T47D (cell line): Measurements from ENCODE around the gene FHDC1.
A peak's percentile ranks its signal among the peaks of the same experiment; 100 is the strongest.

Experiments
- DNase-seq, 2 experiments: peaks; one replicate each; pipeline versions ENCODE4 v3.0.0 to v3.0.0-alpha.2; 2011 to 2012; ENCODE audit warnings: low read depth in 1 of 2, low spot score in 1 of 2
- JUND ChIP-seq: IDR thresholded peaks from 2 replicates; pipeline ENCODE4 v1.6.1; 2012; ENCODE audit warnings: low read depth
- in situ Hi-C: cut with HindIII; loops from 2 replicates; pipeline ENCODE4 v1.10.0; 2016; ENCODE audit warnings: low sequenced_read_pairs, low pct_unique_long_range_greater_than_20kb

The FHDC1 gene

DNA sequence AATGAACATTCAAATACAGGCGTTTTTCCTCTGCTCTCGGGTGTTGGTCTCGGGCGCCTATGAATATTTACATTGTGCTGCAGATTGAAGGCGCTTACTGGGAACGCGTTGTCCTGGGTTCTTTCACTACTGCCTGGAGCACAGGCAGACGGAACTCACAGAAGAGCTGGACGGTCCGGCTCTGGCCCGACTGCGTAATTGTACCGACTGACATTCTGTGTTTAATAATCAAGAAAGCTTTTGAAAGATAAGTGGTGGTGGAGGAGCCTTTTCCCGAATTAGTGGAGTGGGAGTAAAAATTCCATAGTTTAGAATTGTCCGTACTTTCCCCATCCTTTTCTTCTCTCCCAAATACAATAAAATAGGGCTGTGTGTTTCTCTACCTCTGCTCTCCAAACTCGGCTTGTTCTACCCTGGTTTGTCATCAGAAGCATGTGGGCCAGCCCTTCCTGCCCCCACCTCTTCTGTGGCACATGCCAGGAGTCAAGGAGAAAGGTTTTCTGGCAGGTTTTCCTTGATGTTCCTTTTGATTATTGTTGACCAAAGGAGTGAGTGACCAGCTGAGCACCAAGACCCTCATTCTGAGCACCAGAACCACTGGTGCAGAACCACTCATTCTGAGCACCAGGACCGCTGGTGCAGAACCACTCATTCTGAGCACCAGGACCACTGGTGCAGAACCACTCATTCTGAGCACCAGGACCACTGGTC is 2.3 kb downstream of the FHDC1 start:
- DNase-seq = peak in 1 of 2 experiments; percentile 21
- in situ Hi-C loops = no loop called here
- TF ChIP-seq JUND = no peak

DNA sequence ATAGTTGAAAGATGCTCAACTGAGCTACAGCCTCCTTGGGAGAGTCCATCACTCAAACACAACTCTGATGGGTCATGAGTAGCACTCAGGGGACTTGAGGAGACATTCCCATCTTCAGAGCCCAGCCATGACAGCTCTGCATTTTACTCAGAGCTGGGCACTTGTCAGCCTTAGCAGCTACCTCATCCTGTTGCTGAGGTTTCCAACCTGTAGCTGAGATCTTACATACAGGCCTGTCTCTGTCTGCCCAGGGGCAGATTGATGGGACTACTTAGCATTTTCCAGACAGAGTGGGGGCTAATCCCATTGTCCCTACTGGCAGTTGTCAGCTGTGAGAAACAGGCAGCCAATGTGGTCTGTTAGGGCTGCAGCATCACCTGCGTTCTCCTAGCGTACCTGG is 3.5 kb downstream of the FHDC1 start:
- DNase-seq = no peak
- in situ Hi-C loops = no loop called here
- TF ChIP-seq JUND = no peak

DNA sequence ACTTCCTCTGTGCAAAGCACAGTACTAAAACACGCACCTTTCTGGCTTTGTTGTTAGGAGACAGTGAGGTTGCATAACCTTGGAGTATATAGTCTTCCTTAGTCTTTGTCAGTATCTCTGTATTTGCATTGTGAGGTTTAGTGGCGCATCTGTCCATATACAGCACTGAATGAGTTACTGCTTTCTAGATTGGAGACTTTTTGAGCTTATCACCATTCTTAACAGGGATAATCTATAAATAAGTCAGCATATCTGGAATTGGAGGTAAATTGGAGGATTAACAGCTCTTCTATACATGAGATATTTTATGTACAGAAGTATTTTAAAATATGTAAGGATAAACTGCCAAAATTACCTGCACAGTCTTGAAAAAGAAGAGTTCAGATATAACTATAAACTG is 4.3 kb downstream of the FHDC1 start:
- no peak for TF ChIP-seq JUND
- in situ Hi-C loops = no loop called here
- no peak for DNase-seq

DNA sequence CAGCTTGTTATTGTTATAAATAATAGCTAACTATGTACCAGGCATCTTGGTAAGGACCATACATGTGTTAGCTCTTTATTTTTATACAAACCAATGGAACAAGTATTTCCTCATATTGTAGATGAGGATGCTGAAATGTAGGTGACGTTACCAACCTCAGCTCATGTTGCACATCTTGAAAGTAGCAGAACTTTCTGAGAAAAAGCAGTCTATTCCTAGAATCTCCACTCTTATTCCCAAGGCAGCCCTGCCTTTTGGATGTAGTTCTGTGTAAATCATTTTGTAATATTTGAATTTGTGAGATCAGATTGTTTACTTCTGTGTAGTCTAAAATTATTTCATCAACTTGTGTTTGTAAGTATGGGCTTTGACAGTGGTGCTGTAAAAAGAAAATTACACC is 5.3 kb downstream of the FHDC1 start:
- in situ Hi-C loops = no loop called here
- no peak for TF ChIP-seq JUND

DNA sequence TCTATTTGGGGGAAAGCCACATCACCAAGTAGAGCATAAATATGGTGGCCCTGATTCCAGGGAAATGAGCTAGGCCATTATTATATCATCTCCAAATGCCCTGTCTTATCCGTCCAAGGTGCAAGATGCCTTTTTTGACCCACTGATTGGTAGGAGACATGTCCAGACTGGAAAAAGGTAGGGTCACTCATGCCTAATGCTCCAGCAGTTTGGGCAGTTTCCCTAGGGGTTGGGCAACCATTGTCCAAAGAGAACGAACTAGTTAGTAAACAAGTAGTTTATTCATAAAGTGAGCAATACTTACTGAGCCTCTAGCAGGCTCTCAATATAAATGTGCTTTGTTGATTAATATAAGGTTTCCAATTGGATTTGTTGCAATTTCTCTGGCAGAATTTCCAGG is 6.2 kb downstream of the FHDC1 start:
- DNase-seq = no peak
- TF ChIP-seq JUND = no peak
- in situ Hi-C loops = no loop called here

More for the DNA sequence above, 5.3 kb downstream of the FHDC1 start:
- DNase-seq = no peak

DNA sequence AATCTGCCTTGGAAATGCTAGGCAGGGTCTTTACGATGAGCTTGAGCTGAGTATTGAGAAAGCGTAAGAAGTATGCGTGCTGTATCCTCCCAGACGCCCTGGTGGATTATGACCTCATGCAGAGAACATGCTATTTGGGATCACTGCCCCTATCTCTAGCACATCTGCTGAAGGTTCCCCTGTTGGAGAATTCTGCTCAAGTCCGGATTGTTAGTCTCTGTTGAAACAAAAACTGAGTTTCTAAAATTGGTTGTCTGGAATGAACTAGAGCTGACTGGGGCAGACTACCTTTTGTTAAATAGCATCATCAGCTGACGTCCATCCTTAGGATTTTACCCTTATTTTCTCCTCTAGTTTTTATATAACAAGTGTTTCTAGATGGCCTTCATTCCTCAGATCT is 7.5 kb downstream of the FHDC1 start:
- DNase-seq = no peak
- TF ChIP-seq JUND = no peak
- in situ Hi-C loops = no loop called here

DNA sequence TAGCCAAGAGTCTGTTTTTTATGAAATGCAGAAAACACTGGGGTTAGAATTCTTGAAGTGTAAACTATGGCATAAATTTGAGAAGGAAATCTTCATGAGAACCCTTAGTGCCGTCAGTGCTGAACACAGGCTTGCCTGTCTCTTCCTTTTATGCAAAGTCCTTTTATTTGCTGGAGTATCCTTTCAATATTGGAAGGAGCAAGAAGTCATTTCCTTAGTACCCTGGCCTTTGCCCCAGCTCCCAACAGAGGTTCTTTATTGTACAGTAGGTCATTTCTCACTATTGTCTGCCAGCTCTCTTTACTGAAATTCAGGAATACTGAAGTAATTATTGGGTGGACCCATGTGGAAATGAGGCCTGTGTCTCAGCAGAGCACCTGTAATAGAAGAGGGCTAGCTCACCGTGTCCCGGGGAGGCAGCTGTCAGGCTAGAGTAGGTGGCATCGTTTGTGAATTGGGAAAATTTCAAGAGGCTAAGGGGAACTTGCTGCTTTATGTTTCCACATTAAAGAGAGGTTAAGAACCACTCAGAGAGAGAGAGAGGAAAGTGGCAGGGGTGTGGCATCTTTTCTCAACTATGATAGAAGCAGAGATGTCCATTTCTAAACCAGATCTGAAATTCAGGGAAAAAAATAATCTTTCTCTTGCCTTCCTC is 8.7 kb downstream of the FHDC1 start:
- in situ Hi-C loops = no loop called here
- no peak for DNase-seq
- no peak for TF ChIP-seq JUND

DNA sequence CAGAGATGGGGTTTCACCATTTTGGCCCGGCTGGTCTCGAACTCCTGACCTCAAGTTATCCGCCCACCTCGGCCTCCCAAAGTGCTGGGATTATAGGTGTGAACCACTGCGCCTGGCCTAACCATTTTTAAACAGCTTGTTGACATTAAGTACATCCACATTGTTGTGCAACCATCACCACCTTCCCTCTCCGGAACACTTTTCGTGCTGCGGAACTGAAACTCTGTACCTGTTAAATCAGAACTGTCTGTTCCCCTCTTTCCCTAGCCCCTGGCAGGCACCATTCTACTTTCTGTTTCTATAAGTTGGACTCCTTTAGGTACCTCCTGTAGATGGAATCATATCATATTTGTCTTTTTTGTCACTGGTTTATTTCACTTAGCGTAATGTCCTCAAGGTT is 9.5 kb downstream of the FHDC1 start:
- DNase-seq = no peak
- TF ChIP-seq JUND = no peak
- in situ Hi-C loops = no loop called here

DNA sequence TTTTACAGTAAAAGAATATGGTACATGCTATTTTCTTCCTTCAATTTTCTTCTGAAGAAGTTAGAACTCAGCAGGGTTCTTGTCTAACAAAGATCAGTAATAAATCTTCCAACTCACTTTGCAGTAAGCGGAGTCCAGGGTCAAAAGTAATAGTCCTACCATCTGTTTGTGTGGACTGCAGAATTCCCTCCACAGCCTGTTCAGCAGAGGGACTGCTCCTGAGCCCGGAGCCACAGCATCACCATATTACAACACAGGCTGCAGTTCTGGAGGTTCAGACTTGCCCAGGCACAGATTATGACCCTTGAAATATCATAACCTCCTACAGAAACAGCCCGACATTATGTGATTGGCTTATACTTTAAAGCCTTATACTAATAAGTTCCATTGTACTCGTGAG is 10.3 kb downstream of the FHDC1 start:
- no peak for TF ChIP-seq JUND
- in situ Hi-C loops = no loop called here
- DNase-seq = no peak

DNA sequence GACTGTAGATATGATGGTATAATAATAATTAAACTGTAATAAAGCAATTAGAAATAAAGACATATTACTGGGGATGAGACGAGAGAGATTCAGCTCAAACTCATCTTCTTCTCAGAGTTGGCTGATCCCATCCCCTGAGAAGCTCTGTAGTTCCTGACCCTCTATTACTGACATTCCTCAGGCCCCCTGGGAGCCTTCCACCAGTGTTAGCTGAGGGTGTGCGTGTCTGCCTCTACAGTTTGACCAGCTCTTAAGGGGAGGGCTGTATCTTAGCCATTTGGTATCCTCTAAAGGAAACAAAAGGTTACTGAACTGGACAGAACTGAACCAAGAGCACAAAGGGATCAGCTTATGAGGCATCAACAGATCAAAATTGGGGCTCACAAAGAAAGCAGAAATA is 11.2 kb downstream of the FHDC1 start:
- DNase-seq = no peak
- in situ Hi-C loops = no loop called here
- no peak for TF ChIP-seq JUND

DNA sequence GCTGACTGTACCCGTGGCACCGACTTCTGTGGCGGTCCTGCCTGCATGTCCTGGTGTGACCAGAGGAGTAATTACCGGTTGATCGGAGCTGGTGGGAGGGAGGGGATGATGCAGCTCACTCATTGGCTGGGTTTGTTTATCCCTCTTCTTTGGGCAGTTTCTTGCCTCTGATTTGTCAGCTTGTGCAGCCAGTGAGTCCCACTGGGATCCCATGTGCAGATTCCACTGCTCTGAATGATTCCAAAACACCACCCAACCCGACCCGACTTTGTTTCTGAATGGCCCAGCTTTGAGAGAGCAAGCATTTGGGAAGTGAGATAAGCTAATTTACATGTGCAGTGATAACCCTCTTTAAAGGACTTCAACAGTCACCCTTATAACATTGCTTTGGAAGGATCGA is 13.8 kb downstream of the FHDC1 start:
- in situ Hi-C loops = no loop called here

DNA sequence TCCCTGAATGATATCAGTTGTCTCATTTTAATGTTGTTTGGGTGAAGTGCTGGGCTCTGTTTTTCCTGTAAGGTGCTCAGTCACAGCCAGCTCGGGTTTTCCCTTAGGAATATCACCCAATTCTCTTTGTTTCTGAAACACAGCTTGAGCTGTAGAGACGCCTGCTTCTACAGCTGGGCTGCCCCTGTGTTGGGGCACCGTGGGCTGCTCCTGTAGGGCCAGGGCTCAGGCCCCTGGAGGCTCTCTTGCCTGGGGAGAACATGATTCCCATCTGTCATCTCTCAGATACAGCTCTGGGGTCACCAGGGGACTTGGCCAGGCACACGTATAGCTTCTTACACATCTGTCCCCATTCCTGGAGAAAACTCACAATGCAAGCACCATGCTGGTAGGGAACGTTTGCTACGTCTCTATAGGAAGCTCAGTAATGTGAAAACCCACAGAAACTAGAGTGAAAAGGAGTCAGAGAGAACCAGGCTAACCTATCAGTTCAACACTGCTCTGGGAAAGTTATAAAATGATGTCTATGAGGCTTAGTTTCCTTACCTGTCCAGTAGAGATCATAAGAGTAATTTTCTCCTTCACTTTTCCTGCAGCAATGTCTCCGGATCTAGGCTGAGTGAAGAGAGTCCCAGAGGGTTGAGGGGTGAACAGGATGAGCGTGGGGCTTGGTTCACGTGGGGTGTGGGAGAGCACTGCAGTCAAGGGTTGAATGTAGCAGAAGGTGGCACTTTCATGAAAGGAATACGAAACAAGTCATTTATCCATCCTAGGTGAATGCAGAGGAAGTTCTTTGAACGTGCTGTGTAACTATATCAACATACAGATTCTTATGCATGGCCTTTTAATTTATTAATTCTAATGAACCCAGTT is 14.5 kb downstream of the FHDC1 start:
- in situ Hi-C loops = no loop called here
- DNase-seq = no peak
- no peak for TF ChIP-seq JUND

More for the DNA sequence above, 13.8 kb downstream of the FHDC1 start:
- TF ChIP-seq JUND = no peak
- DNase-seq = no peak

DNA sequence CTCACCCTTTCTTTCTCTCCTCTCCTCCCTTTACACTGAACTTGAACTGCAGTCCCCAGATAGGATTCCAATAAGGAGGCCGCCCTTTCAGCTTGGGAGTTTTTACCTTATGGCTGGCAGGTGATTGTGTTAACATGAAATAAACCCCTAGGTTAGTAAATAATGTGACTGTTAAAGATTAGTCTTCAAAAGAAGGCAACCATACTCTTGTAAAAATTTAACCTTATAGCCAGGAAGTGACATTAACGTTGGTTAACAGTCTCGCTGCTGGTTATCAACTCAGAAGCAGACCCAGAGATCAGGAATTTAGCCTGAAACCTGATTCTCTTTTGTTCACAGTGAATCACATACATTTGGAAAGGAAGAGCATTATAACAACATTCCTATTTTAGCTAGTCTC is 15.2 kb downstream of the FHDC1 start:
- no peak for TF ChIP-seq JUND
- in situ Hi-C loops = no loop called here
- DNase-seq = no peak

DNA sequence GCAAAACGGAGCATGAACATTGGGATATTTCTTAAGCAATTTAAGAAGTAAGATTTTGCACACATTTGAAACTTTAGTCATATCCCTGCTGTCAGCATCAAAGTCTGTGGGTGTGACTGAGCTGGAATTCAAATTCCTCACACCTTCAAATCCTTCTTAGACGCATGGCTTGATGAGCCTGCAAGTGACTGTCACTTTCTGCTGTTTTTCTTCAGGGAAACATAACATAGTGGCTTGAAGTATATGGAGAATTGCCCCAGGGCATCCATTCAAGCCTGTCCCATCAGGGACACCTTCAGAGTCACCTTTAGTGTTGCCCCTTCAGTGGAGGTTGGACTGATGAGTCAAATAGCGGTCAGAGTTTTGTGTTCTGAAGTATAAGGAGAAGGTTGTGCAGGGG is 17.4 kb downstream of the FHDC1 start:
- in situ Hi-C loops = no loop called here
- no peak for DNase-seq
- TF ChIP-seq JUND = no peak
